HG03039 (cell line): ENCODE measurements around the gene FCRLB.
"Not testable (repeated sequence)": the region's sequence is repeated elsewhere in the genome, so short reads cannot be mapped to it uniquely, and the experiment has no call there.

Experiments used
- ATAC-seq: cut with Tn5 transposase; IDR thresholded peaks from one replicate; pipeline ENCODE4 v1.9.1; 2021; ENCODE audit warnings: mild to moderate bottlenecking, moderate library complexity; ENCODE audit not compliant: unreplicated experiment

FCRLB gene

GRCh38 chr1:161718559-161719324 lies 2.6 kb upstream of the FCRLB start:
- ATAC-seq: no peak

GRCh38 chr1:161719325-161719611 lies 2.1 kb upstream of the FCRLB start:
- ATAC-seq: no peak

- ATAC-seq: no peak
Measured at GRCh38 chr1:161720422-161720821, 922 bp upstream of the FCRLB start.

- ATAC-seq: no peak
Measured at GRCh38 chr1:161721738-161722343, 497 bp downstream of the FCRLB start.

- no peak for ATAC-seq
Measured at GRCh38 chr1:161722406-161722805, 1.1 kb downstream of the FCRLB start.

GRCh38 chr1:161723459-161724141 lies 2.3 kb downstream of the FCRLB start:
- ATAC-seq: no peak

GRCh38 chr1:161725258-161725907 lies 4.0 kb downstream of the FCRLB start:
- ATAC-seq: not testable (repeated sequence)

GRCh38 chr1:161725908-161726472 lies 4.6 kb downstream of the FCRLB start:
- ATAC-seq: peak; percentile 10

- peak; percentile 49 for ATAC-seq
Measured at GRCh38 chr1:161726473-161727255, 5.3 kb downstream of the FCRLB start.

- peak; percentile 8 for ATAC-seq
Measured at GRCh38 chr1:161727256-161727924, 6.0 kb downstream of the FCRLB start.

GRCh38 chr1:161728376-161729226 lies 7.3 kb downstream of the FCRLB start:
- ATAC-seq: no peak

- ATAC-seq: no peak
Measured at GRCh38 chr1:161730050-161730564, 8.8 kb downstream of the FCRLB start.

GRCh38 chr1:161731241-161731640 lies 9.9 kb downstream of the FCRLB start:
- no peak for ATAC-seq

GRCh38 chr1:161731981-161732718 lies 10.8 kb downstream of the FCRLB start:
- no peak for ATAC-seq

GRCh38 chr1:161733526-161733925 lies 12.2 kb downstream of the FCRLB start:
- no peak for ATAC-seq

GRCh38 chr1:161735837-161736236 lies 14.5 kb downstream of the FCRLB start:
- no peak for ATAC-seq

- no peak for ATAC-seq
Measured at GRCh38 chr1:161736335-161736969, 15.1 kb downstream of the FCRLB start.

GRCh38 chr1:161737625-161738024 lies 16.3 kb downstream of the FCRLB start:
- no peak for ATAC-seq
